Esophagus squamous epithelium (tissue), 4 donors: ENCODE measurements around the gene SLC9B2.

Experiments
- POLR2A ChIP-seq, 4 donors: fragments of 450-650 bp; IDR thresholded peaks; one replicate each; pipeline ENCODE4 v1.6.1; 2017; ENCODE audit warnings: antibody characterized with exemption in 4 of 4, mild to moderate bottlenecking in 4 of 4, moderate library complexity in 3 of 4
- TF ChIP-seq, protein P1 (sequence below), 6 experiments: fragments of 450-650 bp in 4 of 6; fragments of 200-600 bp in 2 of 6; sonication (generic) in 2 of 6; IDR thresholded peaks; one replicate each; pipeline ENCODE4 v1.5.1; 2016 to 2019; ENCODE audit warnings: antibody characterized with exemption in 6 of 6, mild to moderate bottlenecking in 4 of 6, moderate library complexity in 4 of 6

DNA sequence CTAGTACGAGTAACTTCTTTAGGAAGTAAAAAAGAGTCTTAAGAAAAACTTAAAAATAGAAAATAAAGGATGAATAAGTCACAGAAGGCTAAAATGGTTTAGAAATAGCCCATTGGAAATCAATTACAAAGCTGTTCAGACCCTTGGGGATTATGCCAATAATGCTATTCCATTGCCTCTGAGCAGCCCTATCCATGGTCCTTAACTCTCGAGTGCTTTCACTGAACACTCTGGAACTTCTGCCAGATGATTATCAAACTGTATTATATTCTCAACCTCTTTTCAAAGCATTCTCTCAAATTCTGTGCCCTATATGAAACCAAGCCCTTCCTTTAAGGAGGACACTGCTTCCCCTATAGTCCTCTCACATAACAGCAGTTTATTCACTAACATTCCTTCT lies 74.0 kb downstream of the SLC9B2 start:
- no peak for TF ChIP-seq POLR2A (IDR thresholded peaks at IDR 0.05)
- TF ChIP-seq, protein P1, sequence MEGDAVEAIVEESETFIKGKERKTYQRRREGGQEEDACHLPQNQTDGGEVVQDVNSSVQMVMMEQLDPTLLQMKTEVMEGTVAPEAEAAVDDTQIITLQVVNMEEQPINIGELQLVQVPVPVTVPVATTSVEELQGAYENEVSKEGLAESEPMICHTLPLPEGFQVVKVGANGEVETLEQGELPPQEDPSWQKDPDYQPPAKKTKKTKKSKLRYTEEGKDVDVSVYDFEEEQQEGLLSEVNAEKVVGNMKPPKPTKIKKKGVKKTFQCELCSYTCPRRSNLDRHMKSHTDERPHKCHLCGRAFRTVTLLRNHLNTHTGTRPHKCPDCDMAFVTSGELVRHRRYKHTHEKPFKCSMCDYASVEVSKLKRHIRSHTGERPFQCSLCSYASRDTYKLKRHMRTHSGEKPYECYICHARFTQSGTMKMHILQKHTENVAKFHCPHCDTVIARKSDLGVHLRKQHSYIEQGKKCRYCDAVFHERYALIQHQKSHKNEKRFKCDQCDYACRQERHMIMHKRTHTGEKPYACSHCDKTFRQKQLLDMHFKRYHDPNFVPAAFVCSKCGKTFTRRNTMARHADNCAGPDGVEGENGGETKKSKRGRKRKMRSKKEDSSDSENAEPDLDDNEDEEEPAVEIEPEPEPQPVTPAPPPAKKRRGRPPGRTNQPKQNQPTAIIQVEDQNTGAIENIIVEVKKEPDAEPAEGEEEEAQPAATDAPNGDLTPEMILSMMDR (IDR thresholded peaks at IDR 0.05) = no peak
